Stimulated activated CD4-positive, alpha-beta T cell treated with anti-CD3 and anti-CD28 coated beads, Interleukin-1b, Interleukin-23, amount 100 ng/mL, for 48 hours (primary cell): ENCODE data around the gene YIF1A.
"Not testable (repeated sequence)": the region's sequence is repeated elsewhere in the genome, so short reads cannot be mapped to it uniquely, and the experiment has no call there.

Experiments
- DNase-seq: peaks from one replicate; pipeline ENCODE4 v3.0.0-alpha.2; 2020

The YIF1A gene

DNA sequence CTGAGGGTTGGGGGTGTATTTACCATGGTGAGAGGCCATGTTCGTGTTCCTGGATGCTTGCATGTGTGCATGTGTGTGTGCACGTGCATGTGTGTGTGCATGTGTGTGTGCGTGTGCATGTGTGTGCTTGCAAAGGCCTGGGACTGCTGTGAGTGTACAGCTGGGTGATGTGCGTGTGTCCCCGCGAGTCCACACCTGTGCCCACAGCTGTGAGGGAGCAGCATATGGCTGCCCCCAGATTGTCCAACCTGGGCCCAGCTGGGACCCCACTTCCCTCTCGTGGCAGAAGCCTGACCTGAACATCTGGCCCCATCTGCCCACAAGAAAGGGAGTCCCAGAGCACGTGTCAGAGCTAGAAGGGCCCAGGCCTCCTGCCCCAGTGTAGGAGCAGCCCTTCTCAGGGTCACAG is 36.3 kb upstream of the YIF1A start:
- no peak for DNase-seq

- DNase-seq, result no peak
Measured at GRCh38 chr11:66324664-66325063, 35.7 kb upstream of the YIF1A start.

GRCh38 chr11:66323684-66324083 is 34.7 kb upstream of the YIF1A start:
- no peak for DNase-seq

- DNase-seq, result no peak
Measured at GRCh38 chr11:66322732-66323427, 33.9 kb upstream of the YIF1A start.

DNA sequence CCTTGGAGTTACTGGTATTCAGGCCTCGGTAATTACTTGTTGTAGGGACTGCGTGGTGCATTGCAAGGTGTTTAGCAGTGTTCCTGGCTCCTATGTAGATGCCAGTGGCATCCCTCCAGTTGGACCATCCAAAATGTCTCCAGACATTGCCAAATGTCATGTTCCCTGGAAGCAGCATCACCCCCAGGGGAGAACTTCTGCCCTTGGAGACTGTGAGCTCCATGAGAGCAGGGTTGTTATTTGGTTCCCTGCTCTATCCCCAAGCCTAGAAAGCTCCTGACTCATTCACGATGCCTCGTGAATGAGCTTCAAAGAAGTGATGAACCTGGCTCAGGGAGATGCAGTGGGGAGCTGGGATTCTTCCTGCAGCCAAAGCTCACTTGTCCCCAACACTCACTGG is 32.7 kb upstream of the YIF1A start:
- no peak for DNase-seq

DNA sequence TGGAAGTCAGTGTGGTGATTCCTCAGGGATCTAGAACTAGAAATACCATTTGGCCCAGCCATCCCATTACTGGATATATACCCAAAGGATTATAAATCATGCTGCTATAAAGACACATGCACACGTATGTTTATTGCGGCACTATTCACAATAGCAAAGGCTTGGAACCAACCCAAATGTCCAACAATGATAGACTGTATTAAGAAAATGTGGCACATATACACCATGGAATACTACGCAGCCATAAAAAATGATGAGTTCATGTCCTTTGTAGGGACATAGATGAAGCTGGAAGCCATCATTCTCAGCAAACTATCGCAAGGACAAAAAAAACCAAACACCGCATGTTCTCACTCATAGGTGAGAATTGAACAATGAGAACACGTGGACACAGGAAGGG is 31.8 kb upstream of the YIF1A start:
- not testable (repeated sequence) for DNase-seq

- DNase-seq, result not testable (repeated sequence)
Measured at GRCh38 chr11:66320289-66320688, 31.3 kb upstream of the YIF1A start.

- no peak for DNase-seq
Measured at GRCh38 chr11:66318600-66318970, 29.6 kb upstream of the YIF1A start.

DNA sequence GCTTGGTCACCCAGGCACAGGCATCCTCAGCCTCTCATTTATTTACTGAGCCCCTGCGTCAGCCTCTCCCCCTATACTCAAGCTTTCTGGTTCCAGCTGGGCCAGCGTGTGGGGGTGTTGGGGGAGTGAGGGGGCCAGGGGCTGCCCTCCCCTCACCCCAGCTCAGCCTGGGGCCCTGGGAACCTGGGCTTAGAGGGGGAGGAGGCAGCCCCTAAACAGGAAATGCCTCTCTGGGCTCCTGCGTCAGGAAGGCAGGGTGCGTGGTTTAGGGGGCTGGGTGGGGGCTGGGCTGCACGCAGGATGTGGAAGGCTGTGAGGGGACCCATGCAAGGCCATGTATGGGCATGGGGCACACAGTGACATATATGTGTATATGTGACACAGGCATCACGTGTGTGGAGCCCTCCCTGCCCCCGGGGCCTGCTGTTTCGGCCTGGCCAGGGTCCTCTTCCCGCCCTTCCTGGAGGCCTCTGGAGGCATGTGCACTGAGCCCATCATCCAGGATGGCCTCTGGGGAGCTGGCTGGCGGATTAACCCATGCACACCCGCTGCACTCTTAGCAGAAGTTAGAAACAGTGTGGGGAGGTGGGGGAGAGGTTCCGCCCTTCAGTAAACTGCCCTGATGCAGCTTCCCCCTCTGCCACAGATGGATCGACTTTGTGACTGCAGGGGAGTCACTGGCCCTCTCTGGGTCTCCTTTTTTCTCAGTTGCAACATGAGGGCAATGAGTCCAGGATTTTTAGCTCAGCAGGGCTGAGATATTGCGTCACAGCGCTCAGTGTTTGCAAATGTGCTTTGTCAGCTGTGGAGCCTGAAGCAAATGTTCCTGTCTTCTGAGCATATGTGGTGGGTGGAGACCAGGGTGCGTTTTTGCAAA is 29.0 kb upstream of the YIF1A start:
- peak; percentile 48 for DNase-seq

DNA sequence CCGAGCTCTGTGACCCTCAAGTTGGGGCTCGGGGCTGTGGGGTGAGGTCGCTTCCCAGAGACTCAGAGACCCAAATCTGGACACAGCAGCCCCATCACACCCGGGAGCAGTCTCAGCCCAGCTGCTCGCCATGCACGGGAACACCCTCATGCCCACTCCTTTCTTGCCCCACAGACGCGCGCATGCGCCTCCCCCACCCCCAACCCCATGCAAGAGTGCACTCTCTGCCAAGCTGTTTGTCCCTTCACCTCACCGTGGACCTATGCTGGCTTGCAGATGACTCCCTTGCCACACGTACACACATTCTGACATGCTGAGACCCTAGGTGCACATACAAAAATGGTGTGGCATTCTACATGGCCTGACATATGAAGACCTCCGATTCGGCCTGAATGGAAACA is 28.4 kb upstream of the YIF1A start:
- peak; percentile 32 for DNase-seq

- DNase-seq, result no peak
Measured at GRCh38 chr11:66316849-66317251, 27.9 kb upstream of the YIF1A start, which contains the start of gene CD248. TSS of gene CD248 (minus strand) at chr11:66317044. CDS start at chr11:66317027, 17 bp downstream.

DNA sequence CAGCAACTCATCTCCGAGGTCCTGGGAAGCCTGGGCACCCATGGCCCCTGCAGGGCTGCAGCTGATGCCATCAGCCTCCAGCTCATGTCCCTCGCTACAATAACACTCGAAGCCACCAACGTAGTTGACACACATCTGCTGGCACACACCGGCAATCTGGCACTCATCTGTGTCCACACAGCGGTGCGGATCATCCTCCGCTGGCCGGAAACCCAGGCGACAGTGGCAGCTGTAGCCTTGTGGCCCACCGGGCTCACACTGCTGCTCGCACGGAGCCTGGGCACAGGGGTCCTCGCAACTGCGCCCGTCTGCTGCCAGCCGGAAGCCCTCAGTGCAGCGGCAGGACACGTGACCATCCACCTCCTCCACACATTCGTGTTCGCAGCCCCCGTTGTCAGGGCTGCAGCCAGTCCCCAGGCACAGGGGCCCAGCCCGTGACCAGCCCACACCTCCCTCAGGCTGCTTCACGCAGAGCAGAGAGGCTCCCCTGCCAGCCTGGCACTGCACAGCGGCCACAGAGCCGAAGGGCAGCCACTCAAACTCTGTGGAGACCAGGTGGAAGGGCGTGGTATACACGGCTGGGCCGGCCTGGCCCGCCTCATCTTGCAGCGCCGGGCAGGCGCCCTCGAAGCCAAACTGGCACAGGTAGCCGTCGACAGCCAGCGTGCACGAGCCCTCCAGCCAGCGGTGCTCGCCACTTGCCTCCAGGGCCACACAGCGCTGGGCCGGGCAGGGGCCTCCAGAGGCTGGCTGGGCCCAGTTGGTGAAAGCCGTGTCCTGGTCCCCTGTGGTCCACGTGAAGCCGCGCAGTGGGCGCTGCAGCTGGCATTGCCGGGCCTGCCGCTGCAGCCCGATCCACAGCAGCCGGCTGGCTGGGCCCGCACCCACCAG is 27.2 kb upstream of the YIF1A start:
- no peak for DNase-seq

GRCh38 chr11:66315498-66315885 is 26.5 kb upstream of the YIF1A start:
- DNase-seq, result no peak

DNA sequence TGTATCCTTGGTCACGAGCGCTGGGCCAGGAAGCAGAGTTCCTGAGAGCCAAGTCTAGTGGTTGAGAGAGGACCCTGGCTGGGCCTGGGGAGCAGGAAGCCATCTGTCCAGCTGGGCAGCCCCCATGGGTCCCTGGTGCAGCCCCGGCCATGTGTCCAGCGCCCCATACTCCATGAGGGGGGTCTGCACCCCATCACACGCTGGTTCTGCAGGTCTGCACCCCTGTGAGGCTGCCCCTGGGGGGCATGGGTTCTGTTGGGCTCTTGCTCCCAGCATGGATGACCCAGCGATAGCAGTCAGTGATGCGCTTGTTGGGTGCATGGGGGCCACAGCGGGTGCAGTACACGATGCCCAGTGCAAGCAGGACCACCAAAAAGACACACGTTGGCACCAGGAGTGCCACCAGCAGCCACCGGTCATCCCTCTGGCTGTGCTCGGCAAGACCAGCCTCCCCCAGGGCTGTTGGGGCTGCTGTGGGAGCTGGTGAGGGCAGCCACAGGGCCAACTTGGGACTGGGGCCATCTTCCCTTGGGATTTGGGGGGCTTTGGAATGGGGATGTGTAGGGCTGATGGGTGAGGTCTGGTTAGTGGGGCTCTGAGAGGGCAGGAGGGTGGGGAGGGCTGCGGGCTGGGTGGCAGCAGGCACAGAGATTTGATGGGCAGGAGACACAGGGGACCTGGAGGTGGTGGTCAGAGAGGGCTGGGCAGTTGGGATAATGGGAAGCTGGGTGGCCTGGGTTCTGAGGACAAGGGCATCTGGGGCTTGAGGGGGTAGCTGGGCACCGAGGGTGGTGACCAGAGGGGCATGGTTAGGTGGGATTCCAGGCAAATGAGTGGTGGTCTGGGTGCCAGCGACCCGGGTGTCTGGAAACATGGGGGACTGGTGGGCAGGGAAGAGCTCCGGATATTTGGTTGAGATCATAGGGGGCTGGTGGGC is 25.9 kb upstream of the YIF1A start:
- DNase-seq, result no peak

GRCh38 chr11:66314186-66314501 is 25.2 kb upstream of the YIF1A start:
- DNase-seq, result no peak

DNA sequence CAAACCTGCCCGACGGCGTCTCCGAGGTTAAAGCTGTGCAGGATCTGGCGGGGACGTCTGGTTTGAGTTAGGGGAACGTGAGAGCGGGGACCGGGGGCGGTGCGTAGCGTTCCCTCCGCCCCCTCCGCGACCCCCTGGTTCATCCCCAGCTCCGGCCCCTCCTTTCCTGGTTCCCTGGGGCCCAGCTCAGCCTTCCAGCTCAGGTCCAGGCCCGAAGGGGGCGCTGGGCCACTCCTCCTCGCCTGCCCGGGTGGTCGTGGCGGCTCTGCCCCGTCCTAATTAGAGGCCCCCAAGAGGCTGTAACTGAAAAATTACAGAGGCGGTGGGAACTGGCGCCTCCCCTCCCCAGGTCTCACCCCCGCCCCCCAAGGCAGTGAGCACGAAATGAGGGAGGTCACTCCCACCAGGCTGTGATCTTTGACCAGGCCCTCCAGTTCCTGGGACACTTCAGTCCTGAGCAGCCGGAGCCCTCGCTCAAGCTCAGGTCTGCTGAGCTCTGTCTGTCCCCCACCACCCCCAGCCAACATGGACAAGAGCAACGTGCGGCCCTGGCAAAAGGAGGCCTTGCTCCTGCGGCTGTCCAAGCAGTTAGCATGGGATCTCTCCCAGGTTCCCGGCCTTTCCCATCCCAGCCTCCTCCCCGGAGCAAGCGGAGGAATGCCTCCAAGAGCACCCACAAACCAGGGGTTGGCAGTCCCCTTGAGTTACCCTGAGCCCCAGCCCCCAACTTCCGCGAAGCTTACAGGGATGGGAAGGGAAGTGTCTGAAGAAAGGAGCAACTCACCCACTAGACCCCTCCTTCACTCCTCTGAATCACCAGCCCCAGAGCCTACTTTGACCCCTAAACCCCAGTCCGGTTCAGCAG is 24.6 kb upstream of the YIF1A start:
- DNase-seq, result no peak

DNA sequence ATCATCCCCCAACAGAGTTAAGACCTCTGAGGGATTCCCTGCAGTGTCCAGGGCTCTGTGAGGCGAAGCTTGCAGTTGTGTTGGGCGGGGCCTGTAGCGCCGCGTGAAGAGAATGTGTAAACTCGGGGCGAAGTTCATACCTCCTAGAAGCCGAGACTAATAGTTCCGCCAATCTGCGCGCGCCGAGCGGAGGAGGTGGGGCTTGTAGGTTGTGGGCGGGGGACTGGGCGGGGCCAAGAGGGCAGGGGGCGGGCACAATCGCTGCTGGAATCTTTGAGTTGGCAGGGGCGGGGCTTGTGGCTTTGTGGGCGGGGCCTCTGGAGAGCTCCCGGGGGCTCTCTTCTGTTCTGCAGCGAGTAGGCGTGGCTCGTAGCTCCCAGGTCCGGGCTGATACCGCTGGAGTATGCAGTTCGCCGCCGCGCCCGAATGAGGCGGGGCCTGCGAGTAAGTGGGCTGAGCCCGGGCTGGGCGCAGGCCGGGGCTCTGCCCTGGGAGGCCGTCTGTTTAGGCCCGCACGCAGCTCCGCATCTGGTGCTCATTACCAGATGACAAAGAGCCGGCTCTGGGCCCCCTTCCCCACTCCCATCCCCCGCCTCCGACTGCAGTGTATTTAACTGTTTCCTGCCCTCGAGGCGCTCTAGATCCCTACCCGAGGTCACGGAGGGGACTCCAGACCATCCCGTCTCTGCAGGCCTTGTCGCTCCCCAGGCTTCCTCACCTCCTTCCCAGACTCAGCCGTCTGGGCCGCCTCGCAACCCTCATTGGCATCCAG is 23.8 kb upstream of the YIF1A start:
- DNase-seq, result peak; percentile 97

DNA sequence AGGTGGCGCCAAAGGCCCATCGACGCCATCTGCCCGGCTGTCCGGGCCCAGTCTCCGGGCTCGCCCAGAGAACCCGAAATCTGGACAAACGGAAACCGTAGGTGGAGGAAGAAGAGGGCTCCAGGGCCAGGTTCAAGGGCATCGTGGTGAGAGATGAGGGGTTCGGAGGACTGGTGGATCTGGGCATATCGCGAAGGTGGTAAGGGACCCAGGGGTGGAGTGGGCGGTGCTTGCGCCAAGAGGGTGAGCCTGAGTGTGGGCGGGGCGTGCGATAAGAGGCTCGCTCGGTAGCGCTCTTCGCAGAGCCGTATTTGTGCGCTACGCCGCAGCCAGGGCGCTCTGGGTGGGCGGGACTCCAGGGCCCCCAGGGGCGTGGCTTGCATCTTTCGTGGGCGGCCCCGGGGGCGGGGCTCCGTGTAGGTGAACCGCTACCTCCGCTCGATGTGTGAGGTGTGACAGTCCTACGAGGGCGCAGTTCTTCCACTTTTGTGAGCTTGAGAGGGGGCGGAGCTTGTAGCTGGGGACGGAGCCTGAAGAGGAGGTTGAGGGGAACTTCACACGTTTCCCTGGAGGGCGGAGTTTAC is 23.1 kb upstream of the YIF1A start:
- DNase-seq, result peak; percentile 97

GRCh38 chr11:66311470-66311964 is 22.6 kb upstream of the YIF1A start:
- no peak for DNase-seq
